OCI-LY3 (cell line): Measurements from ENCODE around the gene UBXN6.

Experiments
- H2AFZ ChIP-seq: fragments of 200-600, 300-600 bp; shearing (Covaris generic); 2 replicates; pipeline ENCODE4 v1.6.0; 2014; ENCODE audit warnings: antibody characterized with exemption, low read depth, low read length
- H3K27ac ChIP-seq: fragments of 200-600, 300-600 bp; sonication (generic); 2 replicates; pipeline ENCODE4 v1.5.1; 2014; ENCODE audit warnings: mild to moderate bottlenecking, low read length, moderate library complexity, mixed read lengths
- H3K27me3 ChIP-seq: fragments of 200-600, 300-600 bp; sonication (generic); 2 replicates; pipeline ENCODE4 v1.6.1; 2014; ENCODE audit warnings: low read depth, low read length, mixed read lengths
- H3K36me3 ChIP-seq: fragments of 200-600, 300-600 bp; sonication (generic); replicated peaks from 2 replicates; pipeline ENCODE3; 2014; ENCODE audit warnings: low read depth, low read length, mixed read lengths
- H3K4me1 ChIP-seq: fragments of 300-600, 200-600 bp; sonication (generic); 2 replicates; pipeline ENCODE4 v1.6.1; 2014; ENCODE audit warnings: low read length, mixed read lengths
- H3K4me2 ChIP-seq: fragments of 200-600, 300-600 bp; sonication (generic); 2 replicates; pipeline ENCODE4 v1.6.1; 2014; ENCODE audit warnings: low read length, mixed read lengths
- H3K4me3 ChIP-seq: fragments of 300-600, 200-600 bp; sonication (generic); 2 replicates; pipeline ENCODE4 v1.5.1; 2014; ENCODE audit warnings: antibody characterized with exemption, mild to moderate bottlenecking, low read length, moderate library complexity
- H3K79me2 ChIP-seq: fragments of 300-600, 200-600 bp; shearing (Covaris generic); 2 replicates; pipeline ENCODE4 v1.6.1; 2014; ENCODE audit warnings: mild to moderate bottlenecking, low read length, mixed read lengths
- H3K9ac ChIP-seq: fragments of 300-600, 200-600 bp; shearing (Covaris generic); 2 replicates; pipeline ENCODE4 v1.6.0; 2014; ENCODE audit warnings: mild to moderate bottlenecking, low read length, moderate library complexity
- H3K9me3 ChIP-seq: fragments of 200-600, 300-600 bp; shearing (Covaris generic); 2 replicates; pipeline ENCODE4 v1.6.1; 2014; ENCODE audit warnings: low read length, mixed read lengths; ENCODE audit not compliant: insufficient read depth
- H4K20me1 ChIP-seq: fragments of 200-600, 300-600 bp; sonication (generic); 2 replicates; pipeline ENCODE4 v1.6.1; 2016; ENCODE audit warnings: low read length, mixed read lengths; ENCODE audit not compliant: insufficient read depth
- CTCF ChIP-seq: fragments of 200-600, 300-600 bp; sonication (generic); IDR thresholded peaks from 2 replicates; pipeline ENCODE4 v1.5.1; 2014; ENCODE audit warnings: antibody characterized with exemption, low read length, low read depth
- EZH2phosphoT487 ChIP-seq: fragments of 200-600 bp; shearing (Covaris generic); IDR thresholded peaks from 2 replicates; pipeline ENCODE4 v1.6.1; 2018; ENCODE audit warnings: antibody characterized with exemption, mixed run types, low read depth

The UBXN6 gene

GRCh38 chr19:4414144-4414799 lies 43.3 kb downstream of the UBXN6 start:
- Histone ChIP-seq H3K27me3 (no peaks in the 10 kb centered on the region), H3K4me1 (no peaks in the 10 kb centered on the region), H3K4me3 (no peak overlapping the region), H3K9me3 (no peaks in the 10 kb centered on the region), H2AFZ (no peak overlapping the region), H3K27ac (no peak overlapping the region), H3K9ac (no peak overlapping the region), H3K36me3 (peaks cover 61% of the 10 kb centered on the region), H3K4me2 (no peak overlapping the region), H3K79me2 (peaks cover 97% of the 10 kb centered on the region), H4K20me1 (peaks cover 67% of the 10 kb centered on the region)
- no peak for TF ChIP-seq EZH2phosphoT487
- TF ChIP-seq CTCF, result no peak

GRCh38 chr19:4413588-4413987 lies 44.0 kb downstream of the UBXN6 start:
- peaks cover 68% of the 10 kb centered on the region for H3K36me3 ChIP-seq
- H3K27ac ChIP-seq, result no peak overlapping the region
- H4K20me1 ChIP-seq, result peaks cover 74% of the 10 kb centered on the region

GRCh38 chr19:4409123-4409933 lies 48.3 kb downstream of the UBXN6 start:
- H3K36me3 ChIP-seq, result peaks cover 63% of the 10 kb centered on the region
- no peak overlapping the region for H3K9ac ChIP-seq
- no peak overlapping the region for H2AFZ ChIP-seq
- no peak overlapping the region for H3K4me3 ChIP-seq
- no peak for TF ChIP-seq EZH2phosphoT487
- no peak for TF ChIP-seq CTCF
- H3K27me3 ChIP-seq, result no peaks in the 10 kb centered on the region
- no peak overlapping the region for H3K4me2 ChIP-seq
- no peak overlapping the region for H3K27ac ChIP-seq
- peaks cover 9% of the 10 kb centered on the region for H3K4me1 ChIP-seq
- peaks cover 73% of the 10 kb centered on the region for H4K20me1 ChIP-seq
- peaks cover 98% of the 10 kb centered on the region for H3K79me2 ChIP-seq
- H3K9me3 ChIP-seq, result no peaks in the 10 kb centered on the region

More at GRCh38 chr19:4413588-4413987, 44.0 kb downstream of the UBXN6 start:
- H3K79me2 ChIP-seq, result peaks cover 99% of the 10 kb centered on the region
- no peaks in the 10 kb centered on the region for H3K4me1 ChIP-seq
- TF ChIP-seq CTCF (no peak), EZH2phosphoT487 (no peak)
- no peaks in the 10 kb centered on the region for H3K9me3 ChIP-seq
- H3K27me3 ChIP-seq, result no peaks in the 10 kb centered on the region
- H3K4me2 ChIP-seq, result no peak overlapping the region
- no peak overlapping the region for H3K9ac ChIP-seq
- no peak overlapping the region for H3K4me3 ChIP-seq
- no peak overlapping the region for H2AFZ ChIP-seq

- H3K9ac ChIP-seq, result no peak overlapping the region
- H3K36me3 ChIP-seq, result peaks cover 47% of the 10 kb centered on the region
Measured at GRCh38 chr19:4406626-4407025, 51.0 kb downstream of the UBXN6 start.

More at GRCh38 chr19:4406626-4407025, 51.0 kb downstream of the UBXN6 start:
- H3K9me3 ChIP-seq, result no peaks in the 10 kb centered on the region
- H2AFZ ChIP-seq, result no peak overlapping the region
- no peak overlapping the region for H3K4me2 ChIP-seq
- H3K4me3 ChIP-seq, result no peak overlapping the region
- no peaks in the 10 kb centered on the region for H3K27me3 ChIP-seq
- TF ChIP-seq EZH2phosphoT487, result no peak
- no peak for TF ChIP-seq CTCF
- H4K20me1 ChIP-seq, result peaks cover 62% of the 10 kb centered on the region
- H3K27ac ChIP-seq, result no peak overlapping the region
- H3K4me1 ChIP-seq, result peaks cover 18% of the 10 kb centered on the region
- peaks cover 91% of the 10 kb centered on the region for H3K79me2 ChIP-seq
